Measurements from ENCODE around the gene MPO. TPM values are rescaled to one million over a fixed set of nuclear protein-coding genes. Genes with fewer than 3 reads are reported as not detected.
A peak's percentile ranks its signal among the peaks of the same experiment; 100 is the strongest.

Gene MPO
- total and polyA plus RNA-seq, 9 of the 15 experiments (the other 6 are each of a cell fraction or from before 2014, with no cell fraction given) = 0.04 to 0.47 (median 0.39) TPM; not detected in 6

DNA sequence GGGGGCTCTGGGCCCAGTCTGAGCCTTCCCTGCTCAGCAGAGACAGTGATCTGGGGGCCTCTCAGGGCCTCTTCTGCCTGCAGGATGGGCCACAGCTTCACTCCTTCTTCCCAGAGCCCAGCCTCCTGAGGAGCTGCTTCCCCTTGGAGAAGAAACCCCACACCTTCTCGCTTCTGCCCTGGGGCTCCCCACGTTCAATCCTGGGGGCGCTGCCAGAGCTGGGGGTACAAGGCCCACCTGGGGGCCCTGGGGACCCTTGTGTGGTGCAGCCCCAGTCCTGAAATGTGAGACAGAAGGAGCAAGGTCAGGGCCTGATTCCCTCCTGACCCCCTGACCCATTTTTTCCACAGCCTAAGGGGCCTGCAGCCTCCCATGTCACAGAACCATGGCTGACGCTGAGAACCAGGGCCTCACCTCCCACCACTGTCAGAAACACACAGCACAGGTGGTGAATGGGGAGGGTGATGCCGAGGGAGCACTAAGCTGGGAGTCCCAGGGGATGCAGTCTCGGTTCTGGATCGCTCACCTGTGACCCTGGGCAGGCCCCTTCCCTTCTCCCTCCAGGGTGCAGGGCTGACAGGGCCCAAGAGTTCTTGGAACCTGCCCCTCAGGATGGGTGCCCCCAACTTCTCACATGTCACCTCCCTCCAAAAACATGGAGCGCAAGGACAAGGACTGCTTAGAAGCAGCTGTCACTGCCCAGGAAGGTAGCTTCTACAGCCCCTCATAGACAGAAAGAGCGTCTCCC, 21.6 kb upstream of the MPO start (continued):
- TF ChIP-seq PRMT5 (CRISPR knock-in tag; IDR thresholded peaks at IDR 0.05) (no peak), SRSF3 (IDR thresholded peaks at IDR 0.05; ENCODE audit: insufficient read depth, low read length) (no peak), HOXB6 (CRISPR knock-in tag; IDR thresholded peaks at IDR 0.05; ENCODE audit: borderline replicate concordance) (no peak)

DNA sequence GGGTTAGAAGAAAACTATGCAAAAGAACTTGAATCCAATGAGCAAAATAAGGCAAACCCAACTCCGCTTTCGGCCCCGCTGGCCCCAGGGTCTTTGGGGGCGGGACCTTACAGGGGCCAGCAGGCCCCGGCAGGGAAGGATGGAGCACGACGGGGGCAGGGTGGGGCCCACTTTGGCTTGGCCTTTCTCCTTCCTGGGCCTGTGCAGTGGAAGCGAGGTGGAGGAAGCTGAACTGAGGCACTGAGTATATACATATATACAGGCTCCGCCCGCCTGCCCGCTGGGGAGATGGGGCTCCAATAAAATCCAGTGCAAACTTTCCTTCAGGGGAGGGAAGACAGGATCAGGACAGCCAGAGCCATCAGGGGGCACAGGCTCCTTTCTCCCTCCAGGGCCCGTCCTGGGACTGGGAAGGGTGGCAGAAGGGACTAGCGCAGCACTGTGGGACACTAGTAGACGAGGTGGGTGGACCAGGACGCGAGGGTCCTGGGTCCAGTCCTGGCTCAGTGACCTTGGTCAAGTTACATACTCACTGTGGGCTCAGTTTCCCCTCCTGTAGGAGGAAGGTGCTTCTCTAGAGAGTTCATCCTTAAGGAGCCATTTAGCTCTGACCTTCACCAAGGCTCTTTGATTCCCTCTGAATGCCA, 20.9 kb upstream of the MPO start:
- Histone ChIP-seq H3K4me3 (no peak overlapping the region), H3K9me3 (replicated peaks; ENCODE audit: control insufficient read depth, insufficient read depth, low read depth, low read length) (no peaks in the 10 kb centered on the region), H3K27ac (ENCODE audit: extremely low read depth, low read depth, low read length) (no peak overlapping the region), H3K36me3 (ENCODE audit: control insufficient read depth, insufficient read depth, low read length) (no peaks in the 10 kb centered on the region), H4K20me1 (replicated peaks; ENCODE audit: control insufficient read depth, insufficient read depth, low read length) (no peaks in the 10 kb centered on the region), H3K4me2 (ENCODE audit: insufficient read depth, low read length) (no peak overlapping the region), H3K4me1 (replicated peaks in 1 of 2; ENCODE audit: control insufficient read depth in 2 of 2, insufficient read depth in 2 of 2, low read length in 2 of 2) (peaks cover 4 to 12% of the 10 kb centered on the region in 2 experiments; a peak in 2 of 5 replicates), H3K9me1 (ENCODE audit: control insufficient read depth, insufficient read depth, low read length) (peaks cover 11% of the 10 kb centered on the region), H3K79me2 (ENCODE audit: control insufficient read depth, insufficient read depth, low read length) (no peaks in the 10 kb centered on the region), H3K27me3 (ENCODE audit: control insufficient read depth in 2 of 2, insufficient read depth in 2 of 2, low read length in 2 of 2) (no peaks in the 10 kb centered on the region), H2AFZ (ENCODE audit: low read depth, low read length) (no peak overlapping the region), H3K9ac (ENCODE audit: insufficient read depth in 1 of 2, low read depth in 2 of 2, low read length in 2 of 2) (peak overlapping the region in 1 of 2 experiments; percentile 65; a peak in 1 of 4 replicates)
- intact Hi-C loops (cut with micrococcal nuclease) = no loop called here
- POLR2A ChIA-PET = interaction anchor here (0.6 kb wide), 1 partner anchor 22 kb away, joined by 3 read pairs; no protein-coding TSS in a partner anchor
- no TSS peak for BruUV-seq (replicated peaks)
- TF ChIP-seq ZKSCAN1 (IDR thresholded peaks at IDR 0.05; ENCODE audit: low read depth, low read length) (no peak), ZNF134 (CRISPR knock-in tag; conservative IDR thresholded peaks at IDR 0.05) (no peak)
- in situ Hi-C loops (cut with MboI) = no loop called here
- CTCF ChIA-PET (ENCODE audit: low intra/inter-chr PET ratio) = no interaction called here
- WGBS (ENCODE audit: insufficient coverage, low coverage, missing lambda C conversion rate) = 49% methylated on average over 15 of the region's 16 CpGs
- FAIRE-seq (no peak), DNase-seq (ENCODE audit: extremely low read depth in 1 of 4, low spot score in 3 of 4) (no peak), ATAC-seq (no peak)
